Measurements from ENCODE around the gene GRID1. TPM values are rescaled to one million over a fixed set of nuclear protein-coding genes. Genes with fewer than 3 reads are reported as not detected.

The GRID1 gene
- polyA plus RNA-seq, 4 donors = 0.27 to 1.1 (median 0.40) TPM; not detected in 1

DNA sequence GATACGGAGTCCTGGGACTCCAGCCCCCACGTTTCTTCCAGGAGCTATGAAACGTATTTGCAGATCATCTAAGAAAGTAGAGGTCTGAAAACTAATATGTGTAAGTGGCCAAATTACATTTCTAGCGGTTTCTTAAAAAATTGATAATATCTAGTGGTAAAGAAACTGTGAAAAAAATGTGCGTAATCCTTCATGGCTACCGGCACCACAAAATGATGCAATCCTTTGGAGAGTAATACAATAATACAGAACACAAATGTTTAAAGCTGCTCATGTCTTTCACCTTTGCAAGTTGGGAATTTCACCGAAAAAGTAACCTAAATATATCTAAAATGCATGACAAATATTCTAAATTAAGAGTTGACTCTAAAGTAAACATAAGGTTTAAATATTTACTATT is 742.1 kb downstream of the GRID1 start:
- no peaks in the 10 kb centered on the region for H3K36me3 ChIP-seq (ENCODE audit: control insufficient read depth in 3 of 3, insufficient read depth in 2 of 3, low read depth in 1 of 3, low read length in 3 of 3)
- no peak for DNase-seq
- WGBS, 3 donors = 74 to 85% (median 84%) methylated on average over 7 of the region's 7 CpGs
- no peaks in the 10 kb centered on the region for H3K27me3 ChIP-seq (ENCODE audit: control insufficient read depth in 3 of 3, insufficient read depth in 3 of 3, low read length in 3 of 3)
- H3K4me1 ChIP-seq (ENCODE audit: control insufficient read depth in 3 of 3, insufficient read depth in 2 of 3, low read depth in 1 of 3, low read length in 2 of 3) = peaks cover 0 to 13% (median 0%) of the 10 kb centered on the region in 3 donors
- no peak overlapping the region for H3K4me3 ChIP-seq (ENCODE audit: low read depth in 1 of 3, low read length in 3 of 3)
- H3K9me3 ChIP-seq (ENCODE audit: control insufficient read depth in 2 of 2, insufficient read depth in 1 of 2, low read depth in 1 of 2, low read length in 1 of 2) = no peaks in the 10 kb centered on the region
- FAIRE-seq = no peak
- no peak overlapping the region for H3K27ac ChIP-seq (ENCODE audit: low read depth in 1 of 3, low read length in 2 of 3)

DNA sequence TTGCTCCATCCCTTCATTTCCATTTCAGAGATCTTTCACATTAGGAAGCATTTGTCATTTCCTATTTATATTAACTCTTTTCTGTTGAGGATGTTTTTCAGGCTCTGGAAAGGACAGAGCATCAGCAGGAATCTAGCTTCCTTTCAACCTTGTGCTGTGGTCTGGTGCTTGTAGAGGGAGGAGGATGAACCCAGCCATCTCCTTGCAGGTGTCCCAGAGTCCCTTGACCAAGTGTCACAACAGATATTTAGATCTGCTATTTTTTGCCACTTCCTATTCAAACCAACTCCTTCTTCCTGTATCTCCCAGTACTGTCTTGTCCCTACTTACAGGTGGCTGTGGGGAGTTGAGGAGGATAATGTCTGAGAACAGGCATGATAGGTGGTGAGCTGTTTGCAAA is 742.8 kb downstream of the GRID1 start:
- H3K4me1 ChIP-seq (ENCODE audit: control insufficient read depth in 3 of 3, insufficient read depth in 2 of 3, low read depth in 1 of 3, low read length in 2 of 3) = peaks cover 0 to 13% (median 0%) of the 10 kb centered on the region in 3 donors
- no peaks in the 10 kb centered on the region for H3K27me3 ChIP-seq (ENCODE audit: control insufficient read depth in 3 of 3, insufficient read depth in 3 of 3, low read length in 3 of 3)
- no peak overlapping the region for H3K27ac ChIP-seq (ENCODE audit: low read depth in 1 of 3, low read length in 2 of 3)
- no peaks in the 10 kb centered on the region for H3K9me3 ChIP-seq (ENCODE audit: control insufficient read depth in 2 of 2, insufficient read depth in 1 of 2, low read depth in 1 of 2, low read length in 1 of 2)
- no peak overlapping the region for H3K4me3 ChIP-seq (ENCODE audit: low read depth in 1 of 3, low read length in 3 of 3)
- H3K36me3 ChIP-seq (ENCODE audit: control insufficient read depth in 3 of 3, insufficient read depth in 2 of 3, low read depth in 1 of 3, low read length in 3 of 3) = no peaks in the 10 kb centered on the region
- DNase-seq (no peak), FAIRE-seq (no peak)

- no peaks in the 10 kb centered on the region for H3K27me3 ChIP-seq (ENCODE audit: control insufficient read depth in 3 of 3, insufficient read depth in 3 of 3, low read length in 3 of 3)
- FAIRE-seq = no peak
- no peak for DNase-seq
- H3K36me3 ChIP-seq (ENCODE audit: control insufficient read depth in 3 of 3, insufficient read depth in 2 of 3, low read depth in 1 of 3, low read length in 3 of 3) = no peaks in the 10 kb centered on the region
- H3K4me1 ChIP-seq (ENCODE audit: control insufficient read depth in 3 of 3, insufficient read depth in 2 of 3, low read depth in 1 of 3, low read length in 2 of 3) = peaks cover 0 to 13% (median 0%) of the 10 kb centered on the region in 3 donors
- H3K4me3 ChIP-seq (ENCODE audit: low read depth in 1 of 3, low read length in 3 of 3) = no peak overlapping the region
- H3K27ac ChIP-seq (ENCODE audit: low read depth in 1 of 3, low read length in 2 of 3) = no peak overlapping the region
- H3K9me3 ChIP-seq (ENCODE audit: control insufficient read depth in 2 of 2, insufficient read depth in 1 of 2, low read depth in 1 of 2, low read length in 1 of 2) = no peaks in the 10 kb centered on the region
- WGBS, 3 donors = 74 to 83% (median 74%) methylated on average over 2 of the region's 2 CpGs
These were observed 743.3 kb downstream of the GRID1 start for GRCh38 chr10:85623342-85623741.

GRCh38 chr10:85622425-85622824 is 744.2 kb downstream of the GRID1 start:
- DNase-seq (no peak), FAIRE-seq (no peak)
- Histone ChIP-seq H3K4me3 (ENCODE audit: low read depth in 1 of 3, low read length in 3 of 3) (no peak overlapping the region), H3K36me3 (ENCODE audit: control insufficient read depth in 3 of 3, insufficient read depth in 2 of 3, low read depth in 1 of 3, low read length in 3 of 3) (no peaks in the 10 kb centered on the region), H3K27ac (ENCODE audit: low read depth in 1 of 3, low read length in 2 of 3) (no peak overlapping the region), H3K9me3 (ENCODE audit: control insufficient read depth in 2 of 2, insufficient read depth in 1 of 2, low read depth in 1 of 2, low read length in 1 of 2) (no peaks in the 10 kb centered on the region), H3K4me1 (ENCODE audit: control insufficient read depth in 3 of 3, insufficient read depth in 2 of 3, low read depth in 1 of 3, low read length in 2 of 3) (peaks cover 0 to 13% (median 0%) of the 10 kb centered on the region in 3 donors), H3K27me3 (ENCODE audit: control insufficient read depth in 3 of 3, insufficient read depth in 3 of 3, low read length in 3 of 3) (no peaks in the 10 kb centered on the region)
- WGBS, 3 donors = 94 to 97% (median 95%) methylated on average over 3 of the region's 3 CpGs

DNA sequence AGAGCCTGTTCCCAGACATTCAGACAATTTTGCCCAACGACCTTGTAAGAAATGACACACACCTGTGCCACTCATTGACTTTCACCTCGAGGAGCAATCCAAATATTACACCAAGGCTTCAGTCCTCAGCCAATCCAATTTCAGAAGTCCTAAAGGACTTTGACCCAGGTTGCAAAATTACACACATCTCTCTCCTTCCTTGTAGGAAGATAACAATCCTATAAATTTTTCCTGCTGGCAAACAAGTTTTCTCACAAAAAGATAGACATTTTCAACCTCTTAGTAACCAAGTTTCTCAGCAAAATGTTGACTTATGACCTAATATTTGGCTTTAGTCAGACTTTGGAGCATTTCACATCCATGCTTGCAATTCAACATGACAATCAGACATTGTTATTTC is 745.0 kb downstream of the GRID1 start:
- H3K27ac ChIP-seq (ENCODE audit: low read depth in 1 of 3, low read length in 2 of 3) = peak overlapping the region in 1 of 3 donors; percentile 54
- no peak for FAIRE-seq
- WGBS, 3 donors = 7 to 39% (median 25%) methylated on average over 2 of the region's 2 CpGs

DNA sequence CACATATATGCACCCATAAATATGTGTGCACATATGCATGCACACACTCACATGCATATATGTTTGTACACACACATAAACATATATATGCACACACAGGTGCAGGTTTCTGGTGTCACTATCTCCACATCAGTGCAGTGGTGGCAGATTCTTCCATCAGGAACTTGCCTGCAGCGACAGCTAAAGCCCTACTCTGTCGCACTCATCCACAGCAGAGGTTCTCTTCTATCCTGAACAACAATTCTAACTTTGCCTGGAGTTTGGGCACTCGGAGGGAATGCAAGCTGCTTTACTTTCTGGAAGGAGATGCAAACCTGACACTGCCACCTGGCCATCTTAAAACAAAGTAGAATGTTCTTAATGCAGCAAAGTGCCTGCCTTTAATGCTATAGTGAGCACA is 745.8 kb downstream of the GRID1 start:
- peaks cover 0 to 13% (median 0%) of the 10 kb centered on the region in 3 donors for H3K4me1 ChIP-seq (ENCODE audit: control insufficient read depth in 3 of 3, insufficient read depth in 2 of 3, low read depth in 1 of 3, low read length in 2 of 3)
- no peak for DNase-seq
- H3K27me3 ChIP-seq (ENCODE audit: control insufficient read depth in 3 of 3, insufficient read depth in 3 of 3, low read length in 3 of 3) = no peaks in the 10 kb centered on the region
- FAIRE-seq = no peak
- WGBS, 3 donors = 91 to 92% (median 92%) methylated on average over 3 of the region's 3 CpGs
- no peak overlapping the region for H3K27ac ChIP-seq (ENCODE audit: low read depth in 1 of 3, low read length in 2 of 3)
- no peak overlapping the region for H3K4me3 ChIP-seq (ENCODE audit: low read depth in 1 of 3, low read length in 3 of 3)
- no peaks in the 10 kb centered on the region for H3K9me3 ChIP-seq (ENCODE audit: control insufficient read depth in 2 of 2, insufficient read depth in 1 of 2, low read depth in 1 of 2, low read length in 1 of 2)
- no peaks in the 10 kb centered on the region for H3K36me3 ChIP-seq (ENCODE audit: control insufficient read depth in 3 of 3, insufficient read depth in 2 of 3, low read depth in 1 of 3, low read length in 3 of 3)

More for the DNA sequence above, 745.0 kb downstream of the GRID1 start:
- Histone ChIP-seq H3K36me3 (ENCODE audit: control insufficient read depth in 3 of 3, insufficient read depth in 2 of 3, low read depth in 1 of 3, low read length in 3 of 3) (no peaks in the 10 kb centered on the region), H3K4me1 (ENCODE audit: control insufficient read depth in 3 of 3, insufficient read depth in 2 of 3, low read depth in 1 of 3, low read length in 2 of 3) (peaks cover 0 to 13% (median 0%) of the 10 kb centered on the region in 3 donors), H3K27me3 (ENCODE audit: control insufficient read depth in 3 of 3, insufficient read depth in 3 of 3, low read length in 3 of 3) (no peaks in the 10 kb centered on the region), H3K4me3 (ENCODE audit: low read depth in 1 of 3, low read length in 3 of 3) (no peak overlapping the region), H3K9me3 (ENCODE audit: control insufficient read depth in 2 of 2, insufficient read depth in 1 of 2, low read depth in 1 of 2, low read length in 1 of 2) (no peaks in the 10 kb centered on the region)
- peak; percentile 63 to 87 for DNase-seq

DNA sequence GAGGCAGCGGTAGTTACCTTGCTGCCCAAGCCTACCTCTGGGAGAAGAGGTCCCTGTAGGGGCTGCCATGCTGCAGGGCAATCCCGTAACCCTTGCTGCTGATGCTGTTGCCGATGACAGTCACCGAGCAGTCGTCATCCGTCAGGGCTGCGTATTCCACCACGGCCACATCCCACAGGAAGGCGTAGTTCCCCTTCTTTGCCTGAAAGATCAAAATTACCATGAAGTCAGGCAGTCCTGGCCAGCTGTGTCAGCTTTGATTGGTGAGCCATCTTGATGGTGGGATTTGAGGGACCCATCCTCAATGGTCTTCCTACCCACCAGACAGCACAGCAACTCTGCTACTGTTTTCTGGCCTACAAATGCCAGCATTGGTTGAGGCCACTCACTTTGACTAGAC is 746.8 kb downstream of the GRID1 start:
- FAIRE-seq (no peak), DNase-seq (no peak)
- H3K27me3 ChIP-seq (ENCODE audit: control insufficient read depth in 3 of 3, insufficient read depth in 3 of 3, low read length in 3 of 3) = no peaks in the 10 kb centered on the region
- no peaks in the 10 kb centered on the region for H3K9me3 ChIP-seq (ENCODE audit: control insufficient read depth in 2 of 2, insufficient read depth in 1 of 2, low read depth in 1 of 2, low read length in 1 of 2)
- H3K36me3 ChIP-seq (ENCODE audit: control insufficient read depth in 3 of 3, insufficient read depth in 2 of 3, low read depth in 1 of 3, low read length in 3 of 3) = no peaks in the 10 kb centered on the region
- H3K27ac ChIP-seq (ENCODE audit: low read depth in 1 of 3, low read length in 2 of 3) = no peak overlapping the region
- no peak overlapping the region for H3K4me3 ChIP-seq (ENCODE audit: low read depth in 1 of 3, low read length in 3 of 3)
- H3K4me1 ChIP-seq (ENCODE audit: control insufficient read depth in 3 of 3, insufficient read depth in 2 of 3, low read depth in 1 of 3, low read length in 2 of 3) = peaks cover 0 to 13% (median 0%) of the 10 kb centered on the region in 3 donors
- 94 to 96% (median 94%) methylated on average over 9 of the region's 9 CpGs for WGBS, 3 donors

DNA sequence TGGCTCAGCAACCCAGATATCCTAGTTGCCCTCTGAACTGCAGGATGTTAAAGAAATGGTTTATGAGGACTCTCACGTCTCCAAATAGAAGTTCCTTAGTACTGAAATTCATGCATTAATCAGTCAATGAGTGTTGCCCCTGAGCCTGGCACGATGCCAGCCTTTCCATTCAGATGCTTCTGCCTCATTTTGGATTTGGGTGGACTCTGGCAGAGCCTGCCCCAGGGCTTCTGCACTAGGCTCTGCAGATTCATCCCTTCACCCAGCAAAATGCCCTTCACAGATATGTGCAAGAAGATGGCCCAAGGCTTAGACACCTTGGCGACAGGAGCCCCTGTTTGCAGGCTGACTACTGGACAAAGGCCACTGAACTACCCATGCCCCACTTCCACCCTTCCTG is 747.8 kb downstream of the GRID1 start:
- Histone ChIP-seq H3K36me3 (ENCODE audit: control insufficient read depth in 3 of 3, insufficient read depth in 2 of 3, low read depth in 1 of 3, low read length in 3 of 3) (no peaks in the 10 kb centered on the region), H3K4me3 (ENCODE audit: low read depth in 1 of 3, low read length in 3 of 3) (no peak overlapping the region), H3K9me3 (ENCODE audit: control insufficient read depth in 2 of 2, insufficient read depth in 1 of 2, low read depth in 1 of 2, low read length in 1 of 2) (no peaks in the 10 kb centered on the region), H3K27me3 (ENCODE audit: control insufficient read depth in 3 of 3, insufficient read depth in 3 of 3, low read length in 3 of 3) (no peaks in the 10 kb centered on the region), H3K4me1 (ENCODE audit: control insufficient read depth in 3 of 3, insufficient read depth in 2 of 3, low read depth in 1 of 3, low read length in 2 of 3) (peaks cover 0 to 13% (median 0%) of the 10 kb centered on the region in 3 donors), H3K27ac (ENCODE audit: low read depth in 1 of 3, low read length in 2 of 3) (no peak overlapping the region)
- WGBS, 3 donors = 67 to 80% (median 79%) methylated on average over 3 of the region's 3 CpGs
- DNase-seq (no peak), FAIRE-seq (no peak)

- WGBS, 3 donors = 90% methylated on average over 9 of the region's 9 CpGs
- H3K4me3 ChIP-seq (ENCODE audit: low read depth in 1 of 3, low read length in 3 of 3) = no peak overlapping the region
- H3K27ac ChIP-seq (ENCODE audit: low read depth in 1 of 3, low read length in 2 of 3) = no peak overlapping the region
- no peaks in the 10 kb centered on the region for H3K36me3 ChIP-seq (ENCODE audit: control insufficient read depth in 3 of 3, insufficient read depth in 2 of 3, low read depth in 1 of 3, low read length in 3 of 3)
- H3K4me1 ChIP-seq (ENCODE audit: control insufficient read depth in 3 of 3, insufficient read depth in 2 of 3, low read depth in 1 of 3, low read length in 2 of 3) = peaks cover 0 to 13% (median 0%) of the 10 kb centered on the region in 3 donors
- DNase-seq = no peak
- H3K27me3 ChIP-seq (ENCODE audit: control insufficient read depth in 3 of 3, insufficient read depth in 3 of 3, low read length in 3 of 3) = no peaks in the 10 kb centered on the region
- FAIRE-seq = no peak
- no peaks in the 10 kb centered on the region for H3K9me3 ChIP-seq (ENCODE audit: control insufficient read depth in 2 of 2, insufficient read depth in 1 of 2, low read depth in 1 of 2, low read length in 1 of 2)
These were observed 748.6 kb downstream of the GRID1 start for GRCh38 chr10:85617751-85618546.
